A673 (cell line): ENCODE results near the gene RAPGEF4. TPM values are rescaled to one million over a fixed set of nuclear protein-coding genes. Genes with fewer than 3 reads are reported as not detected.

Experiments
- BruUV-seq: library from RNA; stranded (reverse); fragments of 400-500 nt; replicated peaks from 2 replicates; lab custom pipeline; 2021; lab: Mats Ljungman, UMichigan
- CTCF ChIA-PET: fragments of 300-600 bp; sonication (Branson Sonifier 250); formaldehyde crosslinking; loops from one replicate; lab custom pipeline; 2022; ENCODE audit warnings: antibody characterized with exemption; lab: Charles Lee
- POLR2A ChIA-PET: fragments of 300-600 bp; sonication (Branson Sonifier 250); formaldehyde crosslinking; loops from one replicate; lab custom pipeline; 2022; ENCODE audit warnings: antibody characterized with exemption; ENCODE audit not compliant: low non-redundant PET; lab: Charles Lee
- DNase-seq: peaks from one replicate; pipeline ENCODE4 v3.0.0-alpha.2; 2015; ENCODE audit warnings: low spot score
- H3K27ac ChIP-seq: fragments of 200-600 bp; sonication (generic); 2 replicates; pipeline ENCODE4 v1.5.1; 2016; ENCODE audit warnings: mixed run types, low read depth, mild to moderate bottlenecking, mixed read lengths, antibody characterized with exemption, low read length; ENCODE audit not compliant: poor library complexity, severe bottlenecking
- H3K27me3 ChIP-seq: fragments of 200-600 bp; sonication (generic); replicated peaks from 2 replicates; pipeline ENCODE4 v1.6.1; 2017; ENCODE audit warnings: mixed run types, low read depth, mild to moderate bottlenecking, mixed read lengths, antibody characterized with exemption, low read length; ENCODE audit not compliant: insufficient read depth, poor library complexity
- H3K36me3 ChIP-seq: fragments of 200-600 bp; sonication (generic); 2 replicates; pipeline ENCODE4 v1.6.1; 2016; ENCODE audit warnings: mixed run types, mild to moderate bottlenecking, mixed read lengths, antibody characterized with exemption, low read length; ENCODE audit not compliant: insufficient read depth, poor library complexity, severe bottlenecking
- H3K4me1 ChIP-seq: fragments of 200-600 bp; sonication (generic); 2 replicates; pipeline ENCODE4 v1.6.1; 2017; ENCODE audit warnings: mixed run types, mild to moderate bottlenecking, mixed read lengths, antibody characterized with exemption, low read length; ENCODE audit not compliant: insufficient read depth, poor library complexity, severe bottlenecking
- H3K4me3 ChIP-seq: fragments of 200-600 bp; sonication (generic); 2 replicates; pipeline ENCODE4 v1.5.1; 2016; ENCODE audit warnings: low read depth, mixed run types, mild to moderate bottlenecking, mixed read lengths, low read length; ENCODE audit not compliant: poor library complexity, severe bottlenecking
- H3K9me3 ChIP-seq: fragments of 200-600 bp; sonication (generic); 2 replicates; pipeline ENCODE4 v1.6.1; 2016; ENCODE audit warnings: mixed run types, low read depth, mild to moderate bottlenecking, mixed read lengths, antibody characterized with exemption, low read length; ENCODE audit not compliant: poor library complexity, severe bottlenecking
- CTCF ChIP-seq: fragments of 300-800, 200-600 bp; sonication (generic); conservative IDR thresholded peaks from 2 replicates; pipeline ENCODE4 v1.5.1; 2017; ENCODE audit warnings: low read depth, mild to moderate bottlenecking, antibody characterized with exemption, low read length, moderate library complexity, mixed read lengths
- EZH2 ChIP-seq: fragments of 200-600 bp; sonication (generic); IDR thresholded peaks from 2 replicates; pipeline ENCODE4 v1.6.1; 2017; ENCODE audit warnings: borderline replicate concordance, low read depth, mild to moderate bottlenecking, mixed read lengths, antibody characterized with exemption, low read length; ENCODE audit not compliant: poor library complexity, severe bottlenecking
- intact Hi-C: fragments of 100-400 bp; cut with micrococcal nuclease; formaldehyde crosslinking; loops from one replicate; pipeline ENCODE4 v1.10.0; 2022; ENCODE audit not compliant: unreplicated experiment
- total RNA-seq: library from RNA; stranded (reverse); gene quantifications from 2 replicates; pipeline ENCODE4 v1.2.3, GENCODE V29; 2021

Gene RAPGEF4
- total RNA-seq, 1 experiment from 2014 or later = 0.26 TPM

- no peaks in the 10 kb centered on the region for H3K36me3 ChIP-seq
- no peaks in the 10 kb centered on the region for H3K4me1 ChIP-seq
- CTCF ChIA-PET = no interaction called here
- no peak overlapping the region for H3K4me3 ChIP-seq
- BruUV-seq = no TSS peak
- intact Hi-C loops = no loop called here
- no peaks in the 10 kb centered on the region for H3K27me3 ChIP-seq
- no peak for DNase-seq
- POLR2A ChIA-PET = no interaction called here
- no peak for TF ChIP-seq CTCF
- TF ChIP-seq EZH2 = no peak
- H3K9me3 ChIP-seq = no peaks in the 10 kb centered on the region
- H3K27ac ChIP-seq = no peak overlapping the region
Observed at GRCh38 chr2:172762574-172762973, 26.9 kb downstream of the RAPGEF4 start.

GRCh38 chr2:172763079-172763478 is 27.4 kb downstream of the RAPGEF4 start:
- BruUV-seq = no TSS peak
- ChIA-PET POLR2A (no interaction called here), CTCF (no interaction called here)
- no peak for TF ChIP-seq CTCF
- no peak for TF ChIP-seq EZH2
- intact Hi-C loops = no loop called here
- no peaks in the 10 kb centered on the region for H3K36me3 ChIP-seq
- no peaks in the 10 kb centered on the region for H3K9me3 ChIP-seq
- H3K4me3 ChIP-seq = no peak overlapping the region
- no peak for DNase-seq
- H3K4me1 ChIP-seq = no peaks in the 10 kb centered on the region
- no peak overlapping the region for H3K27ac ChIP-seq
- H3K27me3 ChIP-seq = no peaks in the 10 kb centered on the region

GRCh38 chr2:172765662-172766061 is 30.0 kb downstream of the RAPGEF4 start:
- TF ChIP-seq EZH2 = no peak
- no peak for TF ChIP-seq CTCF
- H3K4me3 ChIP-seq = no peak overlapping the region
- BruUV-seq = no TSS peak
- no peaks in the 10 kb centered on the region for H3K9me3 ChIP-seq
- H3K36me3 ChIP-seq = no peaks in the 10 kb centered on the region
- CTCF ChIA-PET = no interaction called here
- DNase-seq = no peak
- no peaks in the 10 kb centered on the region for H3K4me1 ChIP-seq
- no peak overlapping the region for H3K27ac ChIP-seq
- H3K27me3 ChIP-seq = no peaks in the 10 kb centered on the region
- POLR2A ChIA-PET = no interaction called here
- intact Hi-C loops = no loop called here
